HG03469 (cell line): Measurements from ENCODE around the gene PEAK3.

Experiments used
- ATAC-seq: cut with Tn5 transposase; IDR thresholded peaks from one replicate; pipeline ENCODE4 v1.9.1; 2021; ENCODE audit warnings: mild to moderate bottlenecking, moderate library complexity, moderate number of reproducible peaks; ENCODE audit not compliant: unreplicated experiment

PEAK3 gene

GRCh38 chr19:2282062-2282861 is at the start of gene PEAK3:
TSS of gene PEAK3 (minus strand) at chr19:2282175. CDS start at chr19:2280931, 1,244 bp downstream.
- ATAC-seq, result no peak

GRCh38 chr19:2330632-2331284 is 48.8 kb upstream of the PEAK3 start:
- no peak for ATAC-seq

- ATAC-seq, result no peak
Measured at GRCh38 chr19:2330255-2330631, 48.3 kb upstream of the PEAK3 start.

- ATAC-seq, result no peak
Measured at GRCh38 chr19:2329501-2329916, 47.5 kb upstream of the PEAK3 start.

- ATAC-seq, result no peak
Measured at GRCh38 chr19:2329149-2329478, 47.1 kb upstream of the PEAK3 start.

GRCh38 chr19:2328401-2329148 is 46.6 kb upstream of the PEAK3 start, which contains the start of the genes LSM7 and SPPL2B:
TSS of gene LSM7 (minus strand) at chr19:2328586. CDS start at chr19:2328566, 20 bp downstream.
TSS of gene SPPL2B (plus strand) at chr19:2328684. CDS start at chr19:2328710, 26 bp downstream.
- no peak for ATAC-seq

- no peak for ATAC-seq
Measured at GRCh38 chr19:2327773-2328400, 45.9 kb upstream of the PEAK3 start.

GRCh38 chr19:2326699-2327360 is 44.9 kb upstream of the PEAK3 start:
- ATAC-seq, result no peak

GRCh38 chr19:2325281-2326046 is 43.5 kb upstream of the PEAK3 start:
- no peak for ATAC-seq

GRCh38 chr19:2324220-2324948 is 42.4 kb upstream of the PEAK3 start:
- no peak for ATAC-seq

- ATAC-seq, result no peak
Measured at GRCh38 chr19:2323707-2324106, 41.7 kb upstream of the PEAK3 start.

- no peak for ATAC-seq
Measured at GRCh38 chr19:2321565-2322283, 39.7 kb upstream of the PEAK3 start.

- no peak for ATAC-seq
Measured at GRCh38 chr19:2320939-2321338, 39.0 kb upstream of the PEAK3 start.

GRCh38 chr19:2320049-2320448 is 38.1 kb upstream of the PEAK3 start:
- ATAC-seq, result no peak

GRCh38 chr19:2319551-2319950 is 37.6 kb upstream of the PEAK3 start:
- no peak for ATAC-seq

- ATAC-seq, result no peak
Measured at GRCh38 chr19:2318923-2319322, 36.9 kb upstream of the PEAK3 start.

- ATAC-seq, result no peak
Measured at GRCh38 chr19:2317756-2318155, 35.8 kb upstream of the PEAK3 start.

GRCh38 chr19:2317300-2317699 is 35.3 kb upstream of the PEAK3 start:
- ATAC-seq, result no peak
